GM15510 (cell line): ENCODE measurements around the gene AUTS2.

Experiments
- POLR2A ChIP-seq: IDR thresholded peaks from 3 replicates; pipeline ENCODE4 v1.6.1; 2011; ENCODE audit warnings: borderline replicate concordance; ENCODE audit not compliant: insufficient read length; ENCODE audit errors: extremely low read depth

The AUTS2 gene

DNA sequence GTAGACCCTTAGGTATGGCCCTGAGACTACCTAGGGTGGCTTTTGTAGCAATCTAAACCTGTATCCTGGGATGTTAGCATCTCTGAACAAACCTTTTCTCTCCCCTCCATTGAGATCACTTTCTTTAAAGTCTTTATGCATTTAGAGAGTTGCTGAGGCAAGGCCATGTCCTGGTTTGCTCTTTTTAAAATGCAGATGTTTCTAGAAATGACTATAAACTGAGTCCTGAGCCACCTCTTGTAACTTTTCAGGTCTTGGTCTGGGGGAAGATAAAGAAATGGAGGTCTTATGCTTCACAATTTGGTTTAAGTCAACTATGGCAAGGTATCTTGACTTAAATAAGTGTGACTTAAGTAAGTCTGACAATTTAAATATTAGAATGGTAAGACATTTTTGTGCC lies 78.0 kb downstream of the AUTS2 start:
- no peak for TF ChIP-seq POLR2A

DNA sequence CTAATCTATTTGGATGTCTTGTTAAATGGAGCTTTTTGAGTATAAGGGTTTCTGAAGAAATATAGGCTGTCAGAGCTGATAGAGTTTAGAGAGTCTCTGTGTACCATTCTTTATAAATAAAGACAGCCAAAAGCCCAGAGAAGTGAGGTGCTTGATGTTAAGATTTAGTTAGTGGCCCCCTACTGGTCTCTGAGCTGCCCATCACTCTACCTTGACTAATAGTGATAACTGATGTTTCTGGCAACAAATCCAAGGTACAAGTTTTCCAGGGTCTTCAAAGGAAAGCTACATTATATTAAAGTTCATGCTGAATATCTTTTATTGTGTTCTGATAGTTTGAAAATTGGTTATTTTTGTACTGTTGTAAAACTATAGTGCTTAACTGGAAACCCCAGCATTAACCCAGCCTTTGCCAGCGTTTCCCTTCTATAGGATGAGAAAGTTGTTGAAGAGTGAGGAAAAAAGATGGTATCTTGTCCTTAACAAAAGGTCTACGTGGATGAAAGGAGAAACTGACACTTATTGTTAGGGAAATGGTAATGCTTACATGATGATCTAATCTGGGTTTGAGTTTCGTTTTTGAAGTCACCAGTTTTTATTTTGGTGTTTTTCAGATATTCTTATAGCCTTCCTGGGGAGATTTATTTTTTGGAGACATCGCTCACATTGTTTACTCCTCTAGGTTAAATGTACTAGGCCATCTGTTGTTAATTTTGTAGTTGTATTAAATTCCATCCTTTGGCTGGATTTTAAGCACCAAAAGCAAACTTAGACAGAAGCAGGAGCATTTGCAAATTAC lies 79.0 kb downstream of the AUTS2 start:
- no peak for TF ChIP-seq POLR2A

DNA sequence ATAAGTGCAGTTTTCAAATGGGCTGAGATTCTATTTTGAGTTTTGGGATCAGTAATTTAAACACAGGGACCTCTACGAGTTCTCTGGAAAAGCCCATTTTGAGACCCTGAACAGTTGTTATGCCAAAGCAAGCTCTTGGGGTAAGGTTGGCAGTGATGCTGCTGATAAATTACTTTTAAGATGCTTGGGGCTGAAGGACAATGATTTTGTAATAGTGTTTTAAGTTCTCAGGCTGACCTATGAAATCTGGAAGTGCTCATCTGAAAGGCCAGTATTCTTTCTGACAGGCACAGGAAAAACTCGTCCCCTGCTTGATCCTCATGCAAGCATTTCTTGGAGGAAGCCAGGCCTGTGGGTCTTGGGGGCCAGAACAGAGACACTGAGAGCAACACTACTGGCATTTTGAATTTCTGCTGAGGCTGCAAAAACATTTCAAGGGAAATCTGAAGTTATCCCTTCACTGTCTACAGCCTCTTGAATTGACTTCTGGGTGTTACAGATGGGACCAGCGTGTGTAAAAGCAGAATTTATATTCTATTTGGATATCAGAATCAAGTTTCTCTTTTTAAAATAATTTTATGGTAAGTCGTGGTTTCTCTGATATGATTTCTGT lies 79.7 kb downstream of the AUTS2 start:
- TF ChIP-seq POLR2A, result no peak

DNA sequence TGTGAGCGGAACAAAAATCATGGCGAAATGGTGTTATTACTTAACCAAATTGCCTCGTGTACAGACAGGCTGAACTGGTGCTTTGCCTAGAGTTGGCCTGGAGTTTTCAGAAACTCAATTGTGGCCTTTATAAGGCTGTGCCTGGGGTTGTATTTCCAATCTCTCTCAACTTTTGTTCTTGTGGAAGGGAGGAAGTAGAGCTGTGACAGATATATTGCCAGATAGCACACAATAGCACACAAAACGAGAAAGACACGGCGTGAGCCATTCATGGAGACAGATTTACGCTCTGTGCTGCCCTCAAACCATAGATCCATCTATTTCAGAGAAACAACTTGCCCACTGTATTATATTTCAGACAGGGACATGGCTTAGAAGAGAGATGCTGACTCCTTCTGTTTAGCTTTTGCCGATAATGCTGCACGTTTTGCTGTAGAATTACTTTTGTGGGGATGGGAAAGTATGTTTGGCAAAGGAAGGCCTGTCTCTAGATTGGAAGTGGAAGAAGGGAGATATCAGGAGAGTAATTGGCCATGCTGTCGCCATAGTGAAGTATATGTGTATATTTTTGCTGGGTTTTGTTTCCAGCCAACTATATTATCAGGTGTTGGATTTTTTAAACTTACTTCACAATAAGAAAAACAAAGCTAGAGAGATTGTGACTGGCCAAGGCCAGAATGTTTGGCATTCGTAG lies 80.4 kb downstream of the AUTS2 start:
- TF ChIP-seq POLR2A, result no peak

DNA sequence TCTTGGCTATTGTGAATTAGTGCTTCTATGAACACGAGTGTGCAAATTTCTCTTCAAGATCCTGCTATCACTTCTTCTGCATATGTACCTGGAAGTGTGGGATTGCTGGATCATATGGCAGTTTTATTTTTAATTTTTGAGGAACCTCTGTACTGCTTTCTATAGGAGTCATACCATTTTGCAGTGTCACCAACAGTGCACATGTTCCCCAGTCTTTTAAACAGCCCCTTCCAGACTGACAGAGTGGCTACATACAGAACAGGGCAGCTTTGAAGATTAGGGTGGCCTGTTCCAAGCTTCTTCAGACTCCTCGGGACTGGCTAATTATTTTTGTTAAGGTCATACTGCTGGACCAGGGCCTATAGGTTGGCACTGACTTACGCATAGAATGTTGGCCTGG lies 82.9 kb downstream of the AUTS2 start:
- no peak for TF ChIP-seq POLR2A

DNA sequence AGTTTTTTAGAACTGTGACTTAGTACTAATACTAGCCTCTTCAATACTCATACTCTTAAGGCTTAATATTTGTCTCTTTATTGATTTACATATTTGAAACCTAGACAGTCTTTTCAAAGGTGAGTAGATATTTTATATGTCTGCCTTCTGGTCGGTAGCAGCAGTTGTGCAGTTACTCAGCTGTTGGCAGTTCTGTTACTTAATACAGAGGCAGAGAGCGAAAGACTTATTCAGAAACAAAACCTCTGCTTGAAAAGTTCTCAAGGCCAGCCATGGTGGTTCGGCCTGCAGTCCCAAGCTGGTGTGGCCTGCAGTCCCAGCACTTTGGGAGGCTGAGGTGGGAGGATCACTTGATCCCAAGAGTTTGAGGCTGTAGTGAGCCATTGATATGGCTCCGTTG lies 84.2 kb downstream of the AUTS2 start:
- no peak for TF ChIP-seq POLR2A

DNA sequence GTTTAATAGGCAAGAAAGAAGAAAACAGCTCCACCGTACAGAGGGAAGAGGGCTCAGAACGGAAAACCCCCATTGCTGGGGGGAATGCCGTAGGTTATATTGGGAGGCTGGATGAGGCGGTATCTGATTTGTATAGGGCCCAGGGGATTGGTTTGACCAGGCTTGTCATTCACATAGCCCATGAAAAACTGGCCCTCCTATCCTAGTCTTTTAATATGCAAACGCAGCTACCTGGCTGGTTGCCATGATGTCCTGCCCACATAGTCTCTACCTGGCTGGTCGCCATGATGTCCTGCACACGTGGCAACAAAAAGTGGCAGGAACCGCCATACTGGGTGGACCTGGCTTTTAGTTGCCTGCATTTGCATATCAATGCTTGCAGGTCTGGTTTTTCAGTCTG lies 84.7 kb downstream of the AUTS2 start:
- no peak for TF ChIP-seq POLR2A

DNA sequence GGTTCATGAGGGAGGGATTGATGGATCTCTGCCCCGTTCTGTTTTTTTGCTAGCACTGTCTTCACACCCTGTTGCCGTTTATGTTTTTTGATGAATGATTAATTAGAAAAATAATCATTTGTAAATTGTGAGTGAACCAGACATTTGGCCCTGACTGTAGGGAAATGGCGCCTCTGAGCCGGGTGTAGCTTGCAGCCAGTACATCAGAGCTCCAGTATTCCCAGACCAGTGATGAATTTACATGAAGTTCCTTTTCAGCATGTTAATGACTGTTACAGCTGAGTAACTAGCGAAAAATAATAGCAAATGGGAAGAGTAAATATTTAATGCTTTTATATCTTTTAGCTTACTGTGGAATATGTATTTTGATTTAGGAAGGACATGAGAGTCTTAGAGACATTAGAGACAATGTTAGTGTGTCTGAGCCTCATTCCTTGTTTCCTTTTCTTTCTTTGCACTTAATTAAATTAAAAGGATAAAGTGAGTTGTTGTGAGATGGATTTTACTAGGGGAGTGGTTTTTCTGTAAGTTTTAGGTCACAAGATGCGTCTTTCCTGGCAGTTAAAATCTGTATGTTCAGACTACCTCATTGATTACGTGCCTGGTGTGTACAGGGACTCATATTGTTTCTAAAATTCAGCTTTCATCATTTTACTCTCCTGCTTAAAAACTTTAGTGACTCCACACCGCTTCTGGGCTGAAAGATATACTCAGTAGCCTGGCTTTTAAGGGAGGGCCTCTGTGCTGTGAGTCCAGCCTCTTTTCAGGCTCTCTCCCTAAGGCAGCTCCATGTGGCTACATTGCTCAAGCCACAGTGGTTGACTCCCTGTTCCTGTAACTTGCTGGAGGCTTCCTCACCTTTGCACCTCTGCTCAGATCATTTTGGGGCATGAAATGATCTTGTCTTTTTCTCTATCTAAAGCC lies 86.4 kb downstream of the AUTS2 start:
- TF ChIP-seq POLR2A, result no peak

DNA sequence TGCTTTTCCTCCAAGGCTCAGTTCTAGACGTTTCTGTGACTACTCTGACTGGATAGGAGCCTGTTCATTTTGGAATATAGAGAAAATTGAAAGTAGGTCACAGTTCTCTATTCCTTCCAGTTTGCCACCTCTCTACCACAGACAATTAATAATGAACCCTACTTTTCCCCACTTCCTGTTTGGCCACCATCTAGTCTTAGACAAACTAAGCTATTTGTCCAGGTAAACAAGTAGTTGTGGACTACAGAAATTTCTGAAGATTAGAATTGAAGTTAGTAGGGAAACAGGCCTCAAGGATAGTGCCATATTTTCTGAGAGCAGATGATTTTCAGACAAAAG lies 87.0 kb downstream of the AUTS2 start:
- no peak for TF ChIP-seq POLR2A

DNA sequence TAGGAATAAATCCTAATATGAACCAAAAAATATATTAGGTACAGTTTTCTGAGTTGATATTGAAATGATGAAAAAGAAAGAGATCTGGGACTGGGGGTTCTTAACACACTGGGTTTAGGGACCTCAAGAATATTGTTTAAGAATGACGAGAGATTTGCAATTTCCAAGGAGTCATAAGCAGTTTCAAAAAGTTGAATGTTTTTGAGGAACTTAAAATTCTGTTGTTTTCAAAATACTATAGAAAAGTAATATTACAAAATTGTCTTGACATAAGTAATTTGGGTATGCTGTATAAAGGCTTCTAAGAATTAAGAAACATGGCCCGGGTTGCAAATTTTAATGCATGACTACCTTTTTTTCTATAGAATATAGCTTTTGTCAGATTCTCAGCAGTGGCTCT lies 88.1 kb downstream of the AUTS2 start:
- no peak for TF ChIP-seq POLR2A

DNA sequence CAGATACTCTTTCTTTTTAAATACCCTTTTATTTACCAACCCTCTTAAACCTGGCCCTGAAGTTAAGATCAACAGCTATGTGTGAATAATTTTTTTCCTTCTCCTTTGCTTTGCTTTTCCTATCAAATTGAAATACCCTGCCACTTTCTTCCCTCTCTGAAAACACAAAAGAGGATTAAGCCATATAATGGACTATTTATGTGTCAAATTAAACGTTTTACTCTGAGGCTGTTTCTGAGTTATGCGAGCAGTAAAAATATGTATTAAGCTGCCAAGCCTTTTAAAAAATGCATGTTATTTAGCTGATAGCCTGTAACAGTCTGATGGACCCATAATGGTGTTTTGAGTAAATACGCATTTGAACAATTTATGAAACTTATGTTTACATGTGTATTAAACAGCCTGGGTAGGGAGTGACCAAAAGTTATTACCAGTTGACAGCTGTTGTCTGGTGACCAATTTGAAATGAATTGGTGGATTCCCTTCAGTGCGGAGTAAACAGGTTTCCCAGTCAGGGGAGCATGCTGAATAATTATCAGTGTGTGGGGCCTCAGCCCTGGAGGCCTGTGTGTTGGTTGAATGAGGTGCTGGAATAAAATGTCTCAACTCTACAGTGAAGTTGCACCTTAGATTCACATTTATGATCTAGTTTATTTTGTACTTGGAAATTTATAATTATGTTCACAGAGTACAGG lies 89.6 kb downstream of the AUTS2 start:
- no peak for TF ChIP-seq POLR2A

DNA sequence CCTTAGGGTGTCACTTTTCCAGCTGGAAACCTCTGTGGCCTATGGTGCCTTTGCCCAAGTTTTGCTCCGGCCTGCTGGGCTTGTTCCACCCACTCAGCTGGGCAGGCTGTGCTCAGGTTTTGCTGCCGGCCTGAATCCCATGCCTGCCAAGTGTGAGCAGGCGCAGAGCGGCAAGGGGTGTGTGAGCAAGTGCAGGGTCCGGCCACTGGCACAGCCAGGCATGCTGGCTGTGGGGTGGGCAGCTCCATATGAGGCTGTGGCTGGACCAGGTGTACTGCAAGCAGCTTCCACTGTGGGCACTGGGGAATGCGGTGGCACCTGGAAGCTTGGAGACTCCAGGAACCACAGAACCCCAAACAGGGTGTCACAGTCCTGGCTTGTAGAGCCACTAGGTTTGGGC lies 92.1 kb downstream of the AUTS2 start:
- no peak for TF ChIP-seq POLR2A

DNA sequence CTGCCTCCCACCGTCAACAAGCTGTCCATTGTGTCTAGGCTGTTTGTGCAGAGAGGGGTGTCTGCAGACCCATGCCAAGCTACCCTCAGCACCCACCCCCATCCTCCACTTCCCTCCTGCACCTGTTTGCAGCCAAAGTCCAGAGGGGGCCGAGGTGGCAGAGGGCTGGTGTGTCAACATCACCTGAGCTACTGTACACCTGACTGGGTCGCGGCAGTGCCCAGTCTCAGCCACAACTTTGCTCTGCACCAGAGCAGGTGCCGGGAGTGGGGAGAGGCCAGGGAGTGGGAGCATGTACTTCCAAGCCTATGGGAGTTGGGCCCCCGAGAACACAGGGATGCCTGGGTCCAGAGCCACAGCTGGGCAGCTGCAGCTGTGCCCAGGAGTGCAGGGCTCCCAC lies 93.1 kb downstream of the AUTS2 start:
- TF ChIP-seq POLR2A, result no peak

DNA sequence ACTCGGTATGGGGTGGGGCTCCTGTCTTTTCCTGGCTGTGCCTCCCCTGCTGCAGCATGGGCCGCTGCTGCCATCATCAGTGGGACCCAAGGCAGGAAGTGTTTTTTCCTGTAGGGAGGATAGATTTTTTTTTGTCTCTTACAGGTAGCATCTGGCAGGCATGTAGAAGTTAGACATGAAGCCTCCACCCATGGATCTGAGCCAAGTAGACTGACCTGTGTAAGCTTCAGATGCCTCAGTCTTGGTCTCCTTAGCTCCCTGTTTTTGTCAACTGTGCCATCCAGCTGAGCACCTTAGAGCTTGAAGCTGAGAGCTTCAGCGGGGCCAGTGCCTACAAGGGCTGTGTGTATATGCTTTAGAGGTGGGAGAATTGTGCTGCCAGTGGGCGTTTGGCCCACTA lies 93.5 kb downstream of the AUTS2 start:
- no peak for TF ChIP-seq POLR2A
